ENCODE data around the gene MCOLN1.

Gene MCOLN1

GRCh38 chr19:7522072-7522922 is at the start of gene MCOLN1:
Gene MCOLN1, plus strand, starts transcription at chr19:7522624. Its CDS starts 127 bp downstream, at chr19:7522751.
- Mint-ChIP-seq H3K36me3 (ENCODE audit: low read depth) (peaks cover 19% of the 10 kb centered on the region), H3K27ac (peak within 1 kb of the TSS; percentile 83 to 90 (median 85)), H3K4me1 (peaks cover 12% of the 10 kb centered on the region), H3K4me3 (peak within 1 kb of the TSS; percentile 82 to 88 (median 85)), H3K9me3 (no peaks in the 10 kb centered on the region), H3K27me3 (ENCODE audit: low read depth) (no peaks in the 10 kb centered on the region)
- TF ChIP-seq CTCF (IDR thresholded peaks at IDR 0.05; ENCODE audit: unreplicated experiment in 3 of 3), result no peak

GRCh38 chr19:7475665-7476064 is 46.8 kb upstream of the MCOLN1 start:
- H3K36me3 Mint-ChIP-seq (ENCODE audit: low read depth), result peaks cover 9% of the 10 kb centered on the region
- TF ChIP-seq CTCF (IDR thresholded peaks at IDR 0.05; ENCODE audit: unreplicated experiment in 3 of 3), result no peak
- H3K4me1 Mint-ChIP-seq, result peaks cover 13% of the 10 kb centered on the region
- no peak overlapping the region for H3K4me3 Mint-ChIP-seq
- H3K27ac Mint-ChIP-seq, result no peak overlapping the region
- H3K27me3 Mint-ChIP-seq (ENCODE audit: low read depth), result no peaks in the 10 kb centered on the region
- H3K9me3 Mint-ChIP-seq, result no peaks in the 10 kb centered on the region

- H3K4me1 Mint-ChIP-seq, result peaks cover 15% of the 10 kb centered on the region
- no peaks in the 10 kb centered on the region for H3K9me3 Mint-ChIP-seq
- no peak for TF ChIP-seq CTCF (IDR thresholded peaks at IDR 0.05; ENCODE audit: unreplicated experiment in 3 of 3)
- H3K4me3 Mint-ChIP-seq, result no peak overlapping the region
- H3K27ac Mint-ChIP-seq, result no peak overlapping the region
- no peaks in the 10 kb centered on the region for H3K27me3 Mint-ChIP-seq (ENCODE audit: low read depth)
- H3K36me3 Mint-ChIP-seq (ENCODE audit: low read depth), result peaks cover 9% of the 10 kb centered on the region
Observed at GRCh38 chr19:7476241-7476640, 46.2 kb upstream of the MCOLN1 start.

GRCh38 chr19:7476777-7477494 is 45.5 kb upstream of the MCOLN1 start:
- Mint-ChIP-seq H3K27ac (no peak overlapping the region), H3K9me3 (no peaks in the 10 kb centered on the region), H3K36me3 (ENCODE audit: low read depth) (peaks cover 7% of the 10 kb centered on the region), H3K4me3 (no peak overlapping the region), H3K27me3 (ENCODE audit: low read depth) (no peaks in the 10 kb centered on the region), H3K4me1 (peaks cover 15% of the 10 kb centered on the region)
- TF ChIP-seq CTCF (IDR thresholded peaks at IDR 0.05; ENCODE audit: unreplicated experiment in 3 of 3), result no peak

GRCh38 chr19:7477758-7478157 is 44.7 kb upstream of the MCOLN1 start:
- no peaks in the 10 kb centered on the region for H3K27me3 Mint-ChIP-seq (ENCODE audit: low read depth)
- H3K4me1 Mint-ChIP-seq, result peaks cover 15% of the 10 kb centered on the region
- no peaks in the 10 kb centered on the region for H3K36me3 Mint-ChIP-seq (ENCODE audit: low read depth)
- H3K9me3 Mint-ChIP-seq, result no peaks in the 10 kb centered on the region
- H3K27ac Mint-ChIP-seq, result no peak overlapping the region
- TF ChIP-seq CTCF (IDR thresholded peaks at IDR 0.05; ENCODE audit: unreplicated experiment in 3 of 3), result no peak
- no peak overlapping the region for H3K4me3 Mint-ChIP-seq

Data from nephron (organoid).